ENCODE results near the gene SMPD3.

The SMPD3 gene

GRCh38 chr16:68379472-68380347 lies 68.6 kb downstream of the SMPD3 start:
- no peak overlapping the region for H3K4me3 Mint-ChIP-seq
- ATAC-seq, result peak; percentile 43
- H3K9me3 Mint-ChIP-seq, result no peaks in the 10 kb centered on the region
- no peaks in the 10 kb centered on the region for H3K36me3 Mint-ChIP-seq
- peaks cover 63% of the 10 kb centered on the region for H3K4me1 Mint-ChIP-seq
- no peak overlapping the region for H3K27ac Mint-ChIP-seq
- H3K27me3 Mint-ChIP-seq, result no peaks in the 10 kb centered on the region

GRCh38 chr16:68378436-68379415 lies 69.6 kb downstream of the SMPD3 start:
- Mint-ChIP-seq H3K27ac (no peak overlapping the region), H3K4me1 (peaks cover 54% of the 10 kb centered on the region), H3K4me3 (no peak overlapping the region), H3K9me3 (no peaks in the 10 kb centered on the region), H3K36me3 (no peaks in the 10 kb centered on the region), H3K27me3 (no peaks in the 10 kb centered on the region)
- no peak for ATAC-seq

GRCh38 chr16:68377667-68378393 lies 70.5 kb downstream of the SMPD3 start:
- H3K4me3 Mint-ChIP-seq, result no peak overlapping the region
- peaks cover 45% of the 10 kb centered on the region for H3K4me1 Mint-ChIP-seq
- no peaks in the 10 kb centered on the region for H3K27me3 Mint-ChIP-seq
- H3K27ac Mint-ChIP-seq, result no peak overlapping the region
- no peaks in the 10 kb centered on the region for H3K9me3 Mint-ChIP-seq
- H3K36me3 Mint-ChIP-seq, result no peaks in the 10 kb centered on the region
- ATAC-seq, result no peak

- ATAC-seq, result no peak
- no peak overlapping the region for H3K4me3 Mint-ChIP-seq
- H3K36me3 Mint-ChIP-seq, result no peaks in the 10 kb centered on the region
- H3K27ac Mint-ChIP-seq, result no peak overlapping the region
- H3K27me3 Mint-ChIP-seq, result no peaks in the 10 kb centered on the region
- peaks cover 38% of the 10 kb centered on the region for H3K4me1 Mint-ChIP-seq
- no peaks in the 10 kb centered on the region for H3K9me3 Mint-ChIP-seq
Measured at GRCh38 chr16:68377221-68377620, 71.1 kb downstream of the SMPD3 start.

- no peak overlapping the region for H3K27ac Mint-ChIP-seq
- no peaks in the 10 kb centered on the region for H3K27me3 Mint-ChIP-seq
- no peak for ATAC-seq
Measured at GRCh38 chr16:68376590-68376989, 71.7 kb downstream of the SMPD3 start.

GRCh38 chr16:68375801-68376536 lies 72.3 kb downstream of the SMPD3 start:
- no peaks in the 10 kb centered on the region for H3K9me3 Mint-ChIP-seq
- ATAC-seq, result no peak
- peaks cover 35% of the 10 kb centered on the region for H3K4me1 Mint-ChIP-seq
- H3K36me3 Mint-ChIP-seq, result no peaks in the 10 kb centered on the region
- H3K27me3 Mint-ChIP-seq, result no peaks in the 10 kb centered on the region
- H3K4me3 Mint-ChIP-seq, result no peak overlapping the region
- H3K27ac Mint-ChIP-seq, result no peak overlapping the region

More at GRCh38 chr16:68376590-68376989, 71.7 kb downstream of the SMPD3 start:
- H3K9me3 Mint-ChIP-seq, result no peaks in the 10 kb centered on the region
- H3K4me3 Mint-ChIP-seq, result no peak overlapping the region
- peaks cover 37% of the 10 kb centered on the region for H3K4me1 Mint-ChIP-seq
- H3K36me3 Mint-ChIP-seq, result no peaks in the 10 kb centered on the region

- no peaks in the 10 kb centered on the region for H3K9me3 Mint-ChIP-seq
- H3K4me1 Mint-ChIP-seq, result peaks cover 36% of the 10 kb centered on the region
- no peak overlapping the region for H3K4me3 Mint-ChIP-seq
- ATAC-seq, result no peak
- peak overlapping the region; percentile 64 for H3K27ac Mint-ChIP-seq
- no peaks in the 10 kb centered on the region for H3K27me3 Mint-ChIP-seq
- no peaks in the 10 kb centered on the region for H3K36me3 Mint-ChIP-seq
Measured at GRCh38 chr16:68374961-68375660, 73.2 kb downstream of the SMPD3 start.

GRCh38 chr16:68374246-68374805 lies 74.0 kb downstream of the SMPD3 start:
- no peak for ATAC-seq
- Mint-ChIP-seq H3K4me1 (peaks cover 37% of the 10 kb centered on the region), H3K4me3 (no peak overlapping the region), H3K36me3 (no peaks in the 10 kb centered on the region), H3K27me3 (no peaks in the 10 kb centered on the region), H3K27ac (no peak overlapping the region), H3K9me3 (no peaks in the 10 kb centered on the region)

- Mint-ChIP-seq H3K27ac (no peak overlapping the region), H3K27me3 (no peaks in the 10 kb centered on the region), H3K4me3 (no peak overlapping the region), H3K9me3 (no peaks in the 10 kb centered on the region), H3K36me3 (no peaks in the 10 kb centered on the region), H3K4me1 (peaks cover 37% of the 10 kb centered on the region)
- ATAC-seq, result no peak
Measured at GRCh38 chr16:68373528-68374245, 74.6 kb downstream of the SMPD3 start.

GRCh38 chr16:68372806-68373205 lies 75.5 kb downstream of the SMPD3 start:
- no peaks in the 10 kb centered on the region for H3K36me3 Mint-ChIP-seq
- peaks cover 40% of the 10 kb centered on the region for H3K4me1 Mint-ChIP-seq
- no peaks in the 10 kb centered on the region for H3K27me3 Mint-ChIP-seq
- ATAC-seq, result no peak
- no peaks in the 10 kb centered on the region for H3K9me3 Mint-ChIP-seq
- no peak overlapping the region for H3K27ac Mint-ChIP-seq
- H3K4me3 Mint-ChIP-seq, result no peak overlapping the region

GRCh38 chr16:68372381-68372720 lies 76.0 kb downstream of the SMPD3 start:
- Mint-ChIP-seq H3K4me3 (no peak overlapping the region), H3K36me3 (no peaks in the 10 kb centered on the region), H3K9me3 (no peaks in the 10 kb centered on the region), H3K27me3 (no peaks in the 10 kb centered on the region), H3K27ac (no peak overlapping the region), H3K4me1 (peaks cover 45% of the 10 kb centered on the region)
- ATAC-seq, result no peak

GRCh38 chr16:68371706-68372380 lies 76.5 kb downstream of the SMPD3 start:
- no peaks in the 10 kb centered on the region for H3K36me3 Mint-ChIP-seq
- no peaks in the 10 kb centered on the region for H3K9me3 Mint-ChIP-seq
- ATAC-seq, result no peak
- no peak overlapping the region for H3K4me3 Mint-ChIP-seq
- H3K27me3 Mint-ChIP-seq, result no peaks in the 10 kb centered on the region
- H3K4me1 Mint-ChIP-seq, result peaks cover 50% of the 10 kb centered on the region
- H3K27ac Mint-ChIP-seq, result no peak overlapping the region

- H3K4me3 Mint-ChIP-seq, result no peak overlapping the region
- no peaks in the 10 kb centered on the region for H3K9me3 Mint-ChIP-seq
- H3K27ac Mint-ChIP-seq, result no peak overlapping the region
- no peak for ATAC-seq
- peaks cover 54% of the 10 kb centered on the region for H3K4me1 Mint-ChIP-seq
- no peaks in the 10 kb centered on the region for H3K36me3 Mint-ChIP-seq
- H3K27me3 Mint-ChIP-seq, result no peaks in the 10 kb centered on the region
Measured at GRCh38 chr16:68371276-68371651, 77.0 kb downstream of the SMPD3 start.
